ENCODE measurements around the gene RALGAPA2. TPM values are rescaled to one million over a fixed set of nuclear protein-coding genes. Genes with fewer than 3 reads are reported as not detected.

The RALGAPA2 gene
- total RNA-seq, 1 donor from 2014 or later = 15.7 TPM

DNA sequence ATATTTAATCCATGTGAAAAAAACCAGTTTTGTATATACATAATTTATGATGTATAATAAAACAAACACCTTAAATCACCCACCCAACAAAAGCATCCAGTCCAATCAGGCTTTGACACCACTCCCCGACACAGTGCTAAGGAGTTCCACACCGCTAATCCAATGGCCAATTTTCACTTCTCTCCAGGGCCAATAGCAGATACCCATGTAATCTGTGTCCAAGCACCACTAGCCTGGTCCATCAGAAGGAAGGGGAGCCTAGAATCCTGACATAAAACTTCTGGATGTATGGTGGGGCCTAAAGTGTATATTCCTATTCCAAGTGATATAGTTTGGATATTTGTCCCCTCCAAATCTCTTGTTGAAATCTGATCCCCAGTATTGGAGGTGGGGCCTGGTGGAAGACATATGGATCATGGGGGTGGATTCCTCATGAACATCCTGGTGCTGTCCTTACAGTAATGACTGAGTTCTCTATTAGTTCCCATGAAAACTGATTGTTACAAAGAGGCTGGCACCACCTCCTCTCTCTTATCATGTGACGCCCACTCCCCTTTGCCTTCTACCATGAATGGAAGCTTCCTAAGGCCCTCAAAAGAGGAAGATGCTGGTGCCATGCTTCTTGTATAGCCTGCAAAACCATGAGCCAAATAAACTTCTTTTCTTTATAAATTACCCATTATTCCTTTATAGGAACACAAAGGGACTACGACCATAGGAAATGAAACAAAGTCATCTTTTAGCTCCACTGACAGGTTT is 20.8 kb downstream of the RALGAPA2 start:
- peaks cover 57 to 67% (median 61%) of the 10 kb centered on the region in 3 donors for H3K4me1 ChIP-seq (ENCODE audit: control insufficient read depth in 3 of 3, insufficient read depth in 3 of 3, low read length in 3 of 3)

DNA sequence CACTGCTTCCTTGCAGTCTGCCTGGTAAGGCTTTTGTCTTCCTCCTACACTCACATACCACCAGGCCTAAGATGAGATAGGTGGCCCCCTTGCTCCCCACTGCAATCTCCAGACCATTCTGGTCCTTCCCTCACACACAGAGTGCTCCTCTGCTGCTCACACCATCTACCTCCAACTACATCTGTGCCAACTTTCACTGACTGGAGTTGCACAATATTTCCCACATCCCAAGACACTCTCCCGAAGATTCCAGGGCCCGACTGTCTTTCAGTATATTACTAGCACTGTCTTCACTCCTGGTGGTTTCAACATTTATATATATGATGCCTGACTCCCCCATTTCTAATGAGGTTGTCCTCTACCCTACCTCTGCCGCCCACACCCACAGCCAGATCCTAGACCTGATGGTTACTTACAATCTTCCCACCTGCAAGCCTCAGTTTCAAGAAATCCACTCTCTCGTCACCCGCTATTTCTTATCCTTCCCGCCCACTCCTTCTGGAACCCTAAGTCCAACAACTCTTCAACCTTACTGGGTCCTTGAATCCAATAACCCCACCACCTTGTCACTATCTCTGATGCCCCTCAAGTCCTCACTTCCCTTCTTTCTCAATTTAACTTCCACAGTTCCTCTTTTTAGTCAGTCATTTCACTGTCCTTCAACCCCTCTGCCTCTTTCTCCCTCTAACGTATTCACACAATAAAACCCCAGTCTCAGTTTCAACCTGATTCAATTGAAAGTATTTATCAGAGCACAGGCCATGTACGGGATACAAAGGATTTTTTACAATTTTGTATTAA is 21.6 kb downstream of the RALGAPA2 start:
- Histone ChIP-seq H3K4me1 (ENCODE audit: control insufficient read depth in 3 of 3, insufficient read depth in 3 of 3, low read length in 3 of 3) (peaks cover 56 to 68% (median 61%) of the 10 kb centered on the region in 3 donors), H3K36me3 (ENCODE audit: control insufficient read depth in 3 of 3, insufficient read depth in 3 of 3, low read length in 3 of 3) (no peaks in the 10 kb centered on the region), H3K27ac (ENCODE audit: low read depth, low read length) (no peak overlapping the region)

More for the DNA sequence above, 20.8 kb downstream of the RALGAPA2 start:
- no peaks in the 10 kb centered on the region for H3K36me3 ChIP-seq (ENCODE audit: control insufficient read depth in 3 of 3, insufficient read depth in 3 of 3, low read length in 3 of 3)
- H3K4me3 ChIP-seq (ENCODE audit: low read length in 3 of 3) = no peak overlapping the region
- H3K9ac ChIP-seq (ENCODE audit: low read depth in 1 of 3, low read length in 3 of 3) = no peak overlapping the region
- no peaks in the 10 kb centered on the region for H3K9me3 ChIP-seq (ENCODE audit: control insufficient read depth in 3 of 3, low read length in 3 of 3)
- H3K27me3 ChIP-seq (ENCODE audit: control insufficient read depth in 3 of 3, insufficient read depth in 3 of 3, low read length in 3 of 3) = no peaks in the 10 kb centered on the region
- no peak overlapping the region for H3K27ac ChIP-seq (ENCODE audit: low read depth, low read length)

DNA sequence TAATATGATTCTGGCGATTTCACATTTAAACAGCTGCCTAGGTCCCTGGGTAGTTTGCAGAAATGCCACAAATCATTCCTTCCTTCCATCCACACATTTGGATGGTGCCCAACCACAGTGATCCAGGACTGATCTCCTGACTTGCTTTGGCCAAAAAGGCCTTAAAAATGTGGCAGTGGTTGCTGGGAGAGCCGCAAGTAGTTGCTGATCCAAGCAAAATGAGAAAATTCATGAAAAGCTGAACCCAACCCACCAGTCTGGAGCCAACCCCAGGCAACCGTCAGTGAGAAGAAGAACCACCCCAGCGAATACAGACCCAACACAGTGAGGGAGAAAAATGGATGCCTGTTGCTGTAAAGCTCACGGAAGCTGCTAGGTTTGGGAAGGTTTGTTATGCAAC is 25.1 kb downstream of the RALGAPA2 start:
- Histone ChIP-seq H3K4me1 (ENCODE audit: control insufficient read depth in 3 of 3, insufficient read depth in 3 of 3, low read length in 3 of 3) (peaks cover 70 to 76% (median 75%) of the 10 kb centered on the region in 3 donors), H3K9ac (ENCODE audit: low read depth in 1 of 3, low read length in 3 of 3) (no peak overlapping the region), H3K9me3 (ENCODE audit: control insufficient read depth in 3 of 3, low read length in 3 of 3) (no peaks in the 10 kb centered on the region), H3K27me3 (ENCODE audit: control insufficient read depth in 3 of 3, insufficient read depth in 3 of 3, low read length in 3 of 3) (no peaks in the 10 kb centered on the region), H3K27ac (ENCODE audit: low read depth, low read length) (no peak overlapping the region), H3K36me3 (ENCODE audit: control insufficient read depth in 3 of 3, insufficient read depth in 3 of 3, low read length in 3 of 3) (no peaks in the 10 kb centered on the region), H3K4me3 (ENCODE audit: low read length in 3 of 3) (no peak overlapping the region)

More for the DNA sequence above, 21.6 kb downstream of the RALGAPA2 start:
- Histone ChIP-seq H3K9ac (ENCODE audit: low read depth in 1 of 3, low read length in 3 of 3) (no peak overlapping the region), H3K27me3 (ENCODE audit: control insufficient read depth in 3 of 3, insufficient read depth in 3 of 3, low read length in 3 of 3) (no peaks in the 10 kb centered on the region), H3K9me3 (ENCODE audit: control insufficient read depth in 3 of 3, low read length in 3 of 3) (no peaks in the 10 kb centered on the region), H3K4me3 (ENCODE audit: low read length in 3 of 3) (no peak overlapping the region)

DNA sequence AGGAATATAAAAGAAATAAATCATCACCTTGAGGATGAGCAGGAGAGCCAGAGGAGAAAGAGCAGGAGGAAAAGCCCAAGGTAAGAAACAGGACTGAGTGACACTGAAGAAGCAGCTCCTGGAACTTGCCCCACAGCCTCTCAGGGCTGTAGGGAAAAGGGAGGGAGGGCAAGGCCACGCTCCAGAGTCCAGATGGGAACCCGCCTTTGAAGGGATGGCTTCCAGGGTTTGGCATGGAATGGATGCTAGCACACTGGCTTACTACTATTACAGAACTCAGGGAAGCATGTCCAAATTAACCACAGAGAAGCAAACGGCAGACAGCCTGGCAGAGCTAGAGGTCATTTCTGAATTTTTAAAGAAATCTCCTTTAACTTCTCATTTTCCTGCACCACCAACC is 26.8 kb downstream of the RALGAPA2 start:
- H3K27ac ChIP-seq (ENCODE audit: low read depth, low read length) = no peak overlapping the region

DNA sequence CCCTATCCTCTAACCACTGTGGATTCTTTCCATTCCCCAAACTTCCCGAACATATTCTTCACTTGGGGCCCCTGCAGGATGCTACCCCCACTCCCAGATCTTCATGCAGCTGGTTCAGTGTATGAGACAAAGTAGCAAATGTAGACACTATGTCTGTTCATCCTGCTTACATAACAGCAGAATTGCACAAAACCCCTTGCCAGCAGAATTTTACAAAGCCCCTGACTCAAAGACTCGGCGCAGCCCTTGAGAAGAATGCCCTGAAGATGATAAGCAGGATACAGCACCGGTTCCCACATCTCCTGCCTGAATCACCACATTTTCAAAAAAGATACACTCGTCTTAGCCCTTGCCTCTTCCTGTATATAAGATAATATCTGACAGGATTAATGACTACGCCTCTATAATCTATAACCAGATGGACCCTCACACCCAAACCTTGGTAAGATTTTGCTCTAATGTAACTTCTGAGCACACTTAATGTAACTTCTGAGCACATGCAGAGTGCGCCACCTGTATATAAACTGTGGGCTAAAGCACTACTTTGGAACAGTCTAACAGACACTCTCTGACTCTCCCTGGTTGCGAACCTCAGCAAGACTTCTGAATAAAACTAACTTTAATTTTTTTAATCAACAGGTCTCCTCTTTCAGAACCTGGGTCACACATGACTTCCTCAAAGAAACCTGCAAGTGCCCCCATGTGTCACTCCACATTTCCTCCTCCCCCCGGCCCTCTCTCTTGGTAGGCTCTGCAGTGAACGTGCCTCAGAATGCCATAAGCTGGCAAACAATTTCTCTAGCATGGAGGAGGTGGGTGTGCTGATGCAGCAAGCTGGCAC is 28.7 kb downstream of the RALGAPA2 start:
- H3K4me1 ChIP-seq (ENCODE audit: control insufficient read depth in 3 of 3, insufficient read depth in 3 of 3, low read length in 3 of 3) = peaks cover 66 to 69% (median 68%) of the 10 kb centered on the region in 3 donors

More for the DNA sequence above, 26.8 kb downstream of the RALGAPA2 start:
- H3K9ac ChIP-seq (ENCODE audit: low read depth in 1 of 3, low read length in 3 of 3) = no peak overlapping the region
- no peaks in the 10 kb centered on the region for H3K9me3 ChIP-seq (ENCODE audit: control insufficient read depth in 3 of 3, low read length in 3 of 3)
- no peaks in the 10 kb centered on the region for H3K27me3 ChIP-seq (ENCODE audit: control insufficient read depth in 3 of 3, insufficient read depth in 3 of 3, low read length in 3 of 3)
- H3K4me1 ChIP-seq (ENCODE audit: control insufficient read depth in 3 of 3, insufficient read depth in 3 of 3, low read length in 3 of 3) = peaks cover 74 to 77% (median 74%) of the 10 kb centered on the region in 3 donors
- H3K4me3 ChIP-seq (ENCODE audit: low read length in 3 of 3) = no peak overlapping the region
- H3K36me3 ChIP-seq (ENCODE audit: control insufficient read depth in 3 of 3, insufficient read depth in 3 of 3, low read length in 3 of 3) = no peaks in the 10 kb centered on the region

GRCh38 chr20:20683020-20683419 is 29.4 kb downstream of the RALGAPA2 start:
- Histone ChIP-seq H3K4me3 (ENCODE audit: low read length in 3 of 3) (no peak overlapping the region), H3K4me1 (ENCODE audit: control insufficient read depth in 3 of 3, insufficient read depth in 3 of 3, low read length in 3 of 3) (peaks cover 63 to 68% (median 66%) of the 10 kb centered on the region in 3 donors)

More for the DNA sequence above, 28.7 kb downstream of the RALGAPA2 start:
- no peak overlapping the region for H3K9ac ChIP-seq (ENCODE audit: low read depth in 1 of 3, low read length in 3 of 3)
- no peaks in the 10 kb centered on the region for H3K9me3 ChIP-seq (ENCODE audit: control insufficient read depth in 3 of 3, low read length in 3 of 3)
- no peaks in the 10 kb centered on the region for H3K27me3 ChIP-seq (ENCODE audit: control insufficient read depth in 3 of 3, insufficient read depth in 3 of 3, low read length in 3 of 3)
- H3K27ac ChIP-seq (ENCODE audit: low read depth, low read length) = no peak overlapping the region
- no peak overlapping the region for H3K4me3 ChIP-seq (ENCODE audit: low read length in 3 of 3)
- H3K36me3 ChIP-seq (ENCODE audit: control insufficient read depth in 3 of 3, insufficient read depth in 3 of 3, low read length in 3 of 3) = peaks cover 0 to 4% (median 0%) of the 10 kb centered on the region in 3 donors

GRCh38 chr20:20680991-20681508 is 31.4 kb downstream of the RALGAPA2 start:
- no peaks in the 10 kb centered on the region for H3K9me3 ChIP-seq (ENCODE audit: control insufficient read depth in 3 of 3, low read length in 3 of 3)
- H3K4me3 ChIP-seq (ENCODE audit: low read length in 3 of 3) = no peak overlapping the region
- H3K27ac ChIP-seq (ENCODE audit: low read depth, low read length) = no peak overlapping the region
- H3K9ac ChIP-seq (ENCODE audit: low read depth in 1 of 3, low read length in 3 of 3) = no peak overlapping the region
- no peaks in the 10 kb centered on the region for H3K27me3 ChIP-seq (ENCODE audit: control insufficient read depth in 3 of 3, insufficient read depth in 3 of 3, low read length in 3 of 3)
- peaks cover 0 to 6% (median 4%) of the 10 kb centered on the region in 3 donors for H3K36me3 ChIP-seq (ENCODE audit: control insufficient read depth in 3 of 3, insufficient read depth in 3 of 3, low read length in 3 of 3)
- H3K4me1 ChIP-seq (ENCODE audit: control insufficient read depth in 3 of 3, insufficient read depth in 3 of 3, low read length in 3 of 3) = peaks cover 44 to 50% (median 49%) of the 10 kb centered on the region in 3 donors

More at GRCh38 chr20:20683020-20683419, 29.4 kb downstream of the RALGAPA2 start:
- Histone ChIP-seq H3K9ac (ENCODE audit: low read depth in 1 of 3, low read length in 3 of 3) (no peak overlapping the region), H3K36me3 (ENCODE audit: control insufficient read depth in 3 of 3, insufficient read depth in 3 of 3, low read length in 3 of 3) (peaks cover 0 to 4% (median 0%) of the 10 kb centered on the region in 3 donors), H3K27ac (ENCODE audit: low read depth, low read length) (no peak overlapping the region), H3K9me3 (ENCODE audit: control insufficient read depth in 3 of 3, low read length in 3 of 3) (no peaks in the 10 kb centered on the region), H3K27me3 (ENCODE audit: control insufficient read depth in 3 of 3, insufficient read depth in 3 of 3, low read length in 3 of 3) (no peaks in the 10 kb centered on the region)

DNA sequence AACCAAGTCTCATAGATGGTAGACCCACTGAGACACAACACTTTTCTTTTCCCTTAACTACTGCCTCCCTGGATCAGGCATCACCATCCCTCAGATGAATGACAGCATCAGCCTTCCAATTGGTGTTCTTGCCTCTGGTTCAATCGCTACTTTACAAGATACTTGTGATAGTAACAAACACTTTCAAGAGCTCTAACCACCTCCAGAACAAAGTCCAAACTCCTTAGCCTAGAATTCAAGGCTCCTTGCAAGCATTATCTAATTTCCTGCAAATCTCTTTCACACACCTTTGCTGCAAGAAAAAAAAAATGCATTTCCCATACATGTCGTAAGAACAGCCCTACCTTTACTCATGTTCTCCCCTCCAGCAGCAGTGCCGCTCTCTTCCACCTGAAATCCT is 33.1 kb downstream of the RALGAPA2 start:
- peaks cover 0 to 6% (median 4%) of the 10 kb centered on the region in 3 donors for H3K36me3 ChIP-seq (ENCODE audit: control insufficient read depth in 3 of 3, insufficient read depth in 3 of 3, low read length in 3 of 3)
- no peak overlapping the region for H3K4me3 ChIP-seq (ENCODE audit: low read length in 3 of 3)
- no peaks in the 10 kb centered on the region for H3K9me3 ChIP-seq (ENCODE audit: control insufficient read depth in 3 of 3, low read length in 3 of 3)
- peaks cover 33 to 38% (median 36%) of the 10 kb centered on the region in 3 donors for H3K4me1 ChIP-seq (ENCODE audit: control insufficient read depth in 3 of 3, insufficient read depth in 3 of 3, low read length in 3 of 3)
- no peak overlapping the region for H3K27ac ChIP-seq (ENCODE audit: low read depth, low read length)
- no peak overlapping the region for H3K9ac ChIP-seq (ENCODE audit: low read depth in 1 of 3, low read length in 3 of 3)
- H3K27me3 ChIP-seq (ENCODE audit: control insufficient read depth in 3 of 3, insufficient read depth in 3 of 3, low read length in 3 of 3) = no peaks in the 10 kb centered on the region

DNA sequence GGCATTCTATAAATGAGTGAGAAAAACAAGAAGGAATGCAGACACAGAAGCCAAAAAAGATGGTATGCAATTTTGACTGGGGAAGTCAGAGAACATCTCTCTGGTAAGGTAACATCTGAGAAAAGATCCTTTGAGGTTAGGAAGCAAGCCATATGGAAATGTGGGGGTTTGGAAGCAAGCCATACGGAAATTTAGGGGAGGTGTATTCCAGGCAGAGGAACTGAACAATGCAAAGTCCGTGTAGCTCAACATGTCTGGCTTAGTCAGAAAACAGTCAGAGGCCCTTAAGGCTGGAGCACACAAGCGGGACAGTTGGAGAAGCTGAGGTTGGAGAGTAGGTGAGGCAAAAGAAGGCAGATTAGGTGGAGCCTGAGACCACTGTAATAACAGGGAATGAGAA is 35.3 kb downstream of the RALGAPA2 start:
- Histone ChIP-seq H3K27ac (ENCODE audit: low read depth, low read length) (no peak overlapping the region), H3K9me3 (ENCODE audit: control insufficient read depth in 3 of 3, low read length in 3 of 3) (no peaks in the 10 kb centered on the region), H3K9ac (ENCODE audit: low read depth in 1 of 3, low read length in 3 of 3) (no peak overlapping the region), H3K36me3 (ENCODE audit: control insufficient read depth in 3 of 3, insufficient read depth in 3 of 3, low read length in 3 of 3) (peaks cover 0 to 6% (median 4%) of the 10 kb centered on the region in 3 donors), H3K27me3 (ENCODE audit: control insufficient read depth in 3 of 3, insufficient read depth in 3 of 3, low read length in 3 of 3) (no peaks in the 10 kb centered on the region), H3K4me1 (ENCODE audit: control insufficient read depth in 3 of 3, insufficient read depth in 3 of 3, low read length in 3 of 3) (peaks cover 12 to 17% (median 15%) of the 10 kb centered on the region in 3 donors), H3K4me3 (ENCODE audit: low read length in 3 of 3) (no peak overlapping the region)

Measured in skeletal muscle tissue (tissue), 4 donors.